Lower lobe of right lung (tissue), 2 donors: ENCODE data around the gene CR1L. TPM values are rescaled to one million over a fixed set of nuclear protein-coding genes. Genes with fewer than 3 reads are reported as not detected.
"Not testable (repeated sequence)": the region's sequence is repeated elsewhere in the genome, so short reads cannot be mapped to it uniquely, and the experiment has no call there.

ENCODE experiments used
- ATAC-seq, 2 donors: fragments of 200-7000 bp; cut with Tn5 transposase; one replicate each; pipeline ENCODE4 v1.9.1; 2020 to 2022; ENCODE audit warnings: mild to moderate bottlenecking in 2 of 2, moderate library complexity in 2 of 2
- DNase-seq: peaks from one replicate; pipeline ENCODE4 v3.0.0-alpha.2; 2020
- H3K27ac ChIP-seq: fragments of 200-600 bp; one replicate; pipeline ENCODE4 v1.8.0; 2022
- H3K27me3 ChIP-seq: fragments of 200-600 bp; one replicate; pipeline ENCODE4 v1.8.0; 2022; ENCODE audit warnings: low read depth
- H3K36me3 ChIP-seq: fragments of 200-600 bp; one replicate; pipeline ENCODE4 v1.8.0; 2022; ENCODE audit warnings: mild to moderate bottlenecking
- H3K4me1 ChIP-seq: fragments of 200-600 bp; one replicate; pipeline ENCODE4 v1.8.0; 2022
- H3K4me3 ChIP-seq: fragments of 200-600 bp; one replicate; pipeline ENCODE4 v1.8.0; 2022; ENCODE audit warnings: mild to moderate bottlenecking
- H3K9me3 ChIP-seq: fragments of 200-600 bp; one replicate; pipeline ENCODE4 v1.8.0; 2022
- CTCF ChIP-seq: fragments of 200-600 bp; IDR thresholded peaks from one replicate; pipeline ENCODE4 v1.8.0; 2022; ENCODE audit warnings: antibody characterized with exemption, mild to moderate bottlenecking
- intact Hi-C: fragments of 100-400 bp; cut with DNase I; formaldehyde crosslinking; loops from one replicate; pipeline ENCODE4 v1.11.0; 2022
- total RNA-seq: library from RNA; stranded (reverse); fragmentation: NEBNext Ultra II Directional; extraction: Animal tissue kit (Norgen Biotek cat#: 25700); gene quantifications from one replicate; pipeline ENCODE4 v1.2.1, GENCODE V29; 2021
- donor health status: DM: no; HTN: yes; CAD: no; lungs with severe emphysema.

Gene CR1L
- total RNA-seq, 1 donor from 2014 or later = 1.3 TPM

- peaks cover 100% of the 10 kb centered on the region for H3K36me3 ChIP-seq
- H3K4me1 ChIP-seq = no peaks in the 10 kb centered on the region
- intact Hi-C loops = no loop called here
- H3K4me3 ChIP-seq = no peak overlapping the region
- DNase-seq (no peak), ATAC-seq (peak in 1 of 2 donors; percentile 23)
- no peaks in the 10 kb centered on the region for H3K9me3 ChIP-seq
- H3K27me3 ChIP-seq = no peaks in the 10 kb centered on the region
- TF ChIP-seq CTCF = no peak
- H3K27ac ChIP-seq = no peak overlapping the region
Observed at GRCh38 chr1:207762622-207763021, 117.7 kb downstream of the CR1L start.

- DNase-seq (no peak), ATAC-seq (peak in 1 of 2 donors; percentile 37)
- Histone ChIP-seq H3K4me3 (no peak overlapping the region), H3K36me3 (peaks cover 98% of the 10 kb centered on the region), H3K9me3 (no peaks in the 10 kb centered on the region), H3K4me1 (no peaks in the 10 kb centered on the region), H3K27me3 (no peaks in the 10 kb centered on the region), H3K27ac (no peak overlapping the region)
- intact Hi-C loops = no loop called here
- TF ChIP-seq CTCF = no peak
Observed at GRCh38 chr1:207763091-207763490, 118.2 kb downstream of the CR1L start.

DNA sequence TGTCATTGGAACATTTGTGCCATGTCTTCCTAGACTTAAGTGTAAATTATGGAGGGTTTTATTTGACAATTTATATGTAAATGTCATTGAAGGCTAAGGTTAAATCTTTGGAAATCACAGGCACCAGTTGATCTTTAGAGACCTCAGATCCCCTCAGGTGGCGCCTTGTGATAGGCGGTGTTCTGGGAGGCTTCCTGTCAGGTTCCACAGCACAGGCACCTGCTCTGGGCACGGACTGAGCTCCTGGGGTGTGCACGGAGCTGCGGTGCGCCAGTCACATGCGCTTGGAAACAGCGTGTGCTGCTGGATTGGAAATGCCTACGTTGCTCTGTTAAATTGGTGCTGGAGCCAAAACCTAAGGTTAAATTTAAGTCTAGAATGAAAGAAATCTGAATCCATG lies 119.0 kb downstream of the CR1L start:
- Histone ChIP-seq H3K27ac (no peak overlapping the region), H3K36me3 (peaks cover 98% of the 10 kb centered on the region), H3K4me1 (no peaks in the 10 kb centered on the region), H3K27me3 (no peaks in the 10 kb centered on the region), H3K4me3 (no peak overlapping the region), H3K9me3 (no peaks in the 10 kb centered on the region)
- TF ChIP-seq CTCF = no peak
- DNase-seq (no peak), ATAC-seq (no peak)
- intact Hi-C loops = no loop called here

- Histone ChIP-seq H3K27me3 (no peaks in the 10 kb centered on the region), H3K4me3 (no peak overlapping the region), H3K36me3 (peaks cover 88% of the 10 kb centered on the region), H3K4me1 (no peaks in the 10 kb centered on the region), H3K9me3 (peaks cover 3% of the 10 kb centered on the region), H3K27ac (no peak overlapping the region)
- no peak for ATAC-seq
- DNase-seq = no peak
- intact Hi-C loops = no loop called here
- TF ChIP-seq CTCF = no peak
Observed at GRCh38 chr1:207766569-207766968, 121.6 kb downstream of the CR1L start.

GRCh38 chr1:207770514-207770913 lies 125.6 kb downstream of the CR1L start:
- H3K27me3 ChIP-seq, intact Hi-C loops, DNase-seq, H3K4me3 ChIP-seq, H3K9me3 ChIP-seq, H3K27ac ChIP-seq, ATAC-seq, H3K4me1 ChIP-seq: not testable (repeated sequence)
- H3K36me3 ChIP-seq = peaks cover 64% of the 10 kb centered on the region

Other genes starting within 250 kb of the CR1L start
- 0.09 TPM for gene CR2, start 190.8 kb upstream of the CR1L start, total RNA-seq
- 21.5 TPM for gene CR1, start 149.0 kb upstream of the CR1L start, total RNA-seq
- 302 TPM for gene CD46, start 106.9 kb downstream of the CR1L start, total RNA-seq